Liver (tissue), 9 donors: ENCODE data around the gene BLNK. TPM values are rescaled to one million over a fixed set of nuclear protein-coding genes. Genes with fewer than 3 reads are reported as not detected.

Experiments
- DNase-seq: peaks from one replicate; pipeline ENCODE4 v3.0.0-alpha.2; 2017; ENCODE audit warnings: low spot score
- H3K27ac ChIP-seq, 2 donors: one replicate each; pipeline ENCODE4 v1.7.0; 2013; ENCODE audit warnings: inconsistent platforms in 2 of 2, low read length in 2 of 2, control low read depth in 1 of 2, low read depth in 1 of 2, mild to moderate bottlenecking in 1 of 2
- H3K27me3 ChIP-seq, 4 donors: one replicate each; pipeline versions ENCODE4 v1.6.1 to v1.7.0; 2013; ENCODE audit warnings: low read length in 3 of 4, inconsistent platforms in 1 of 4, mild to moderate bottlenecking in 1 of 4, moderate library complexity in 1 of 4; ENCODE audit not compliant: control insufficient read depth in 4 of 4, insufficient read depth in 4 of 4
- H3K36me3 ChIP-seq, 4 donors: one replicate each; pipeline versions ENCODE4 v1.6.1 to v1.7.0; 2013; ENCODE audit warnings: low read length in 3 of 4, mild to moderate bottlenecking in 3 of 4, low read depth in 1 of 4, moderate library complexity in 1 of 4; ENCODE audit not compliant: control insufficient read depth in 4 of 4, insufficient read depth in 3 of 4
- H3K4me1 ChIP-seq, 4 donors: one replicate each; pipeline versions ENCODE4 v1.6.1 to v1.7.0; 2013; ENCODE audit warnings: low read length in 3 of 4, mild to moderate bottlenecking in 3 of 4, moderate library complexity in 1 of 4; ENCODE audit not compliant: control insufficient read depth in 4 of 4, insufficient read depth in 4 of 4
- H3K4me3 ChIP-seq, 3 donors: one replicate each; pipeline versions ENCODE4 v1.6.1 to v1.7.0; 2013; ENCODE audit warnings: low read length in 3 of 3, control low read depth in 1 of 3, low read depth in 1 of 3, mild to moderate bottlenecking in 1 of 3
- H3K9ac ChIP-seq, 2 donors: one replicate each; pipeline ENCODE4 v1.7.0; 2013; ENCODE audit warnings: low read length in 2 of 2, mild to moderate bottlenecking in 2 of 2, moderate library complexity in 2 of 2, control low read depth in 1 of 2, low read depth in 1 of 2
- H3K9me3 ChIP-seq, 4 donors: one replicate each; pipeline versions ENCODE4 v1.6.1 to v1.7.0; 2013; ENCODE audit warnings: low read length in 3 of 4; ENCODE audit not compliant: control insufficient read depth in 4 of 4
- EGR1 ChIP-seq, 2 donors: IDR thresholded peaks; 2 replicates each; pipeline ENCODE4 v1.6.1; 2016 to 2018; ENCODE audit warnings: antibody characterized with exemption in 2 of 2, low read depth in 2 of 2
- FOXA1 ChIP-seq: IDR thresholded peaks from 2 replicates; pipeline ENCODE4 v1.6.1; 2016; ENCODE audit warnings: antibody characterized with exemption
- FOXA2 ChIP-seq: IDR thresholded peaks from 2 replicates; pipeline ENCODE4 v1.6.1; 2016; ENCODE audit warnings: antibody characterized with exemption
- GABPA ChIP-seq, 2 donors: IDR thresholded peaks in 1 of 2; conservative IDR thresholded peaks in 1 of 2; 2 replicates each; pipeline ENCODE4 v1.6.1; 2016; ENCODE audit warnings: antibody characterized with exemption in 2 of 2, mild to moderate bottlenecking in 1 of 2, moderate library complexity in 1 of 2
- HNF4A ChIP-seq, 2 donors: conservative IDR thresholded peaks; 2 replicates each; pipeline ENCODE4 v1.6.1; 2016; ENCODE audit warnings: antibody characterized with exemption in 2 of 2, mild to moderate bottlenecking in 2 of 2
- HNF4G ChIP-seq: IDR thresholded peaks from 2 replicates; pipeline ENCODE4 v1.6.1; 2016; ENCODE audit warnings: antibody characterized with exemption
- NR2F2 ChIP-seq: IDR thresholded peaks from 2 replicates; pipeline ENCODE4 v1.6.1; 2016; ENCODE audit warnings: antibody characterized with exemption
- RAD21 ChIP-seq, 2 donors: IDR thresholded peaks; 2 replicates each; pipeline ENCODE4 v1.6.1; 2016; ENCODE audit warnings: antibody characterized with exemption in 2 of 2, mild to moderate bottlenecking in 2 of 2
- RXRA ChIP-seq, 2 donors: IDR thresholded peaks; 2 replicates each; pipeline ENCODE4 v1.6.1; 2017 to 2018; ENCODE audit warnings: antibody characterized with exemption in 2 of 2, mild to moderate bottlenecking in 1 of 2
- SP1 ChIP-seq: IDR thresholded peaks from 2 replicates; pipeline ENCODE4 v1.6.1; 2018; ENCODE audit warnings: antibody characterized with exemption, mild to moderate bottlenecking
- TAF1 ChIP-seq: conservative IDR thresholded peaks from 2 replicates; pipeline ENCODE4 v1.6.1; 2016; ENCODE audit warnings: antibody characterized with exemption, mild to moderate bottlenecking
- WGBS: extraction: QIAGEN DNeasy Blood & Tissue Kit; methylation state at CpG from one replicate; pipeline ENCODE4 v1.1.7; 2013; 5-methylcytosine and 5-hydroxymethylcytosine counted together
- polyA plus RNA-seq, 2 donors: library from polyadenylated mRNA; stranded (reverse) in 1 of 2; unstranded in 1 of 2; fragments of 200-250 nt in 1 of 2; fragments of >200 nt in 1 of 2; fragmentation: Nextera tagmentation in 1 of 2; extraction: Ambion mirVana in 1 of 2; gene quantifications; one replicate each; pipeline versions ENCODE4 v1.2.1 to v1.2.3, GENCODE V29; 2013 to 2015
- total RNA-seq, 2 donors: library from RNA; depleted of rRNA; stranded (reverse); fragments of >200 nt; gene quantifications; one replicate each; pipeline ENCODE4 v1.2.3, GENCODE V29; 2014
- TF ChIP-seq, protein P1 (sequence below): IDR thresholded peaks from 2 replicates; pipeline ENCODE4 v1.6.1; 2016; ENCODE audit warnings: antibody characterized with exemption, mild to moderate bottlenecking
- TF ChIP-seq, protein P2 (sequence below): fragments of 150-350 bp; IDR thresholded peaks from 2 replicates; pipeline ENCODE4 v1.5.1; 2017; ENCODE audit warnings: improper control_type of control experiment, low read depth, low read length; ENCODE audit not compliant: missing input control
- TF ChIP-seq, protein P3 (sequence below): IDR thresholded peaks from 2 replicates; pipeline ENCODE4 v1.6.1; 2016; ENCODE audit warnings: antibody characterized with exemption
- TF ChIP-seq, protein P4 (sequence below): IDR thresholded peaks from 2 replicates; pipeline ENCODE4 v1.6.1; 2016; ENCODE audit warnings: antibody characterized with exemption
- TF ChIP-seq, protein P5 (sequence below): IDR thresholded peaks from 2 replicates; pipeline ENCODE4 v1.6.1; 2016; ENCODE audit warnings: antibody characterized with exemption
- donor health status: healthy.
- donor health status: healthy.
- donor health status: healthy.
- donor health status: healthy.
- donor health status: healthy.

BLNK gene
- total and polyA plus RNA-seq, 4 donors: 3.3 to 45.2 (median 14.5) TPM

DNA sequence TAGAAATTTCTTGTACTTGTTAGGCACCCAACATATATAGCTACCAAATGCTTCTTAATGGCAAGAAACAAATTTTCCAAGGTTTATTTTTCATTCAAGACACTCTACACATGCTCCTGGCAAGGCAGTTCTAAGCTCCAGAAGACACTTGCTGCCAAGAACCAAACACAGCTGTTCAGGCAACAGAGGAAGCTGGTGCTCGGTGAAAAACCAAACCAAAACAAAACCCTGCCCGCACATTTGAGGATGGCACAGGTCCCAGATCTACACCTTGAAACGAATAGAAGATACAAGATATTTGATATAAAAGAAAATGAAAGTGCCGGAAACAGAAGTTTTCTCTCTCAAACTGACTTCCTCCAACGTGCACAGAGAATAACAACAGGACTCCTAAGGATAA lies 28.0 kb upstream of the BLNK start:
- 51% methylated on average over 5 of the region's 5 CpGs for WGBS
- no peak for TF ChIP-seq SP1
- TF ChIP-seq, protein P1, sequence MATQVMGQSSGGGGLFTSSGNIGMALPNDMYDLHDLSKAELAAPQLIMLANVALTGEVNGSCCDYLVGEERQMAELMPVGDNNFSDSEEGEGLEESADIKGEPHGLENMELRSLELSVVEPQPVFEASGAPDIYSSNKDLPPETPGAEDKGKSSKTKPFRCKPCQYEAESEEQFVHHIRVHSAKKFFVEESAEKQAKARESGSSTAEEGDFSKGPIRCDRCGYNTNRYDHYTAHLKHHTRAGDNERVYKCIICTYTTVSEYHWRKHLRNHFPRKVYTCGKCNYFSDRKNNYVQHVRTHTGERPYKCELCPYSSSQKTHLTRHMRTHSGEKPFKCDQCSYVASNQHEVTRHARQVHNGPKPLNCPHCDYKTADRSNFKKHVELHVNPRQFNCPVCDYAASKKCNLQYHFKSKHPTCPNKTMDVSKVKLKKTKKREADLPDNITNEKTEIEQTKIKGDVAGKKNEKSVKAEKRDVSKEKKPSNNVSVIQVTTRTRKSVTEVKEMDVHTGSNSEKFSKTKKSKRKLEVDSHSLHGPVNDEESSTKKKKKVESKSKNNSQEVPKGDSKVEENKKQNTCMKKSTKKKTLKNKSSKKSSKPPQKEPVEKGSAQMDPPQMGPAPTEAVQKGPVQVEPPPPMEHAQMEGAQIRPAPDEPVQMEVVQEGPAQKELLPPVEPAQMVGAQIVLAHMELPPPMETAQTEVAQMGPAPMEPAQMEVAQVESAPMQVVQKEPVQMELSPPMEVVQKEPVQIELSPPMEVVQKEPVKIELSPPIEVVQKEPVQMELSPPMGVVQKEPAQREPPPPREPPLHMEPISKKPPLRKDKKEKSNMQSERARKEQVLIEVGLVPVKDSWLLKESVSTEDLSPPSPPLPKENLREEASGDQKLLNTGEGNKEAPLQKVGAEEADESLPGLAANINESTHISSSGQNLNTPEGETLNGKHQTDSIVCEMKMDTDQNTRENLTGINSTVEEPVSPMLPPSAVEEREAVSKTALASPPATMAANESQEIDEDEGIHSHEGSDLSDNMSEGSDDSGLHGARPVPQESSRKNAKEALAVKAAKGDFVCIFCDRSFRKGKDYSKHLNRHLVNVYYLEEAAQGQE: no peak
- TF ChIP-seq, protein P2, sequence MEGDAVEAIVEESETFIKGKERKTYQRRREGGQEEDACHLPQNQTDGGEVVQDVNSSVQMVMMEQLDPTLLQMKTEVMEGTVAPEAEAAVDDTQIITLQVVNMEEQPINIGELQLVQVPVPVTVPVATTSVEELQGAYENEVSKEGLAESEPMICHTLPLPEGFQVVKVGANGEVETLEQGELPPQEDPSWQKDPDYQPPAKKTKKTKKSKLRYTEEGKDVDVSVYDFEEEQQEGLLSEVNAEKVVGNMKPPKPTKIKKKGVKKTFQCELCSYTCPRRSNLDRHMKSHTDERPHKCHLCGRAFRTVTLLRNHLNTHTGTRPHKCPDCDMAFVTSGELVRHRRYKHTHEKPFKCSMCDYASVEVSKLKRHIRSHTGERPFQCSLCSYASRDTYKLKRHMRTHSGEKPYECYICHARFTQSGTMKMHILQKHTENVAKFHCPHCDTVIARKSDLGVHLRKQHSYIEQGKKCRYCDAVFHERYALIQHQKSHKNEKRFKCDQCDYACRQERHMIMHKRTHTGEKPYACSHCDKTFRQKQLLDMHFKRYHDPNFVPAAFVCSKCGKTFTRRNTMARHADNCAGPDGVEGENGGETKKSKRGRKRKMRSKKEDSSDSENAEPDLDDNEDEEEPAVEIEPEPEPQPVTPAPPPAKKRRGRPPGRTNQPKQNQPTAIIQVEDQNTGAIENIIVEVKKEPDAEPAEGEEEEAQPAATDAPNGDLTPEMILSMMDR: no peak
- TF ChIP-seq HNF4A (conservative IDR thresholded peaks at IDR 0.05): no peak
- no peak for TF ChIP-seq HNF4G
- TF ChIP-seq, protein P3, sequence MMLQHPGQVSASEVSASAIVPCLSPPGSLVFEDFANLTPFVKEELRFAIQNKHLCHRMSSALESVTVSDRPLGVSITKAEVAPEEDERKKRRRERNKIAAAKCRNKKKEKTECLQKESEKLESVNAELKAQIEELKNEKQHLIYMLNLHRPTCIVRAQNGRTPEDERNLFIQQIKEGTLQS: no peak
- no peak for TF ChIP-seq RAD21 (IDR thresholded peaks at IDR 0.05)
- no peak for TF ChIP-seq GABPA (IDR thresholded peaks at IDR 0.05 in 1 of 2, conservative IDR thresholded peaks at IDR 0.05 in 1 of 2)
- no peak for TF ChIP-seq TAF1
- no peak for TF ChIP-seq NR2F2
- TF ChIP-seq, protein P4, sequence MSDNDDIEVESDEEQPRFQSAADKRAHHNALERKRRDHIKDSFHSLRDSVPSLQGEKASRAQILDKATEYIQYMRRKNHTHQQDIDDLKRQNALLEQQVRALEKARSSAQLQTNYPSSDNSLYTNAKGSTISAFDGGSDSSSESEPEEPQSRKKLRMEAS: no peak
- no peak for TF ChIP-seq EGR1 (IDR thresholded peaks at IDR 0.05; ENCODE audit: low read depth in 2 of 2)

DNA sequence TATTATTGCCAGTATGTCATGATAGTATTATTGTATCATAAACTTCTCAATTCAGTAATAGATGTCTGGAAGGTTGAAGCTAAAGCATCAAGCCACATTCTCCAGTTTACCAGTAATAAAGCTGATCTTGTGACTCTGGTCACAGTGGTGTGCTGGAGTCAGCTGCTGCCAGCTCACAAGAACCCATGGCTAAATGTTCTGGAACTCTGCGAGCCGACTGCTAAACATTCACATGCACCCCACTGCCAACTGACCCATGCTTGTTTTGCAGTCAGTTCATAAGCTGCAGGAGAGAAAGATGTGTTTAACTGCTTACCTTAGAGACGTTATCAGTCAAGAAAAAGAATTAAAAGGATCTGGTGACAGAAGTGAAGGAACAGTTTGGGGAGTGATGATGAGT lies 27.0 kb upstream of the BLNK start:
- Histone ChIP-seq H3K4me1 (peaks cover 0 to 4% (median 2%) of the 10 kb centered on the region in 4 donors), H3K36me3 (no peaks in the 10 kb centered on the region), H3K9ac (no peak overlapping the region), H3K4me3 (no peak overlapping the region), H3K27me3 (no peaks in the 10 kb centered on the region), H3K27ac (no peak overlapping the region), H3K9me3 (no peaks in the 10 kb centered on the region)
- TF ChIP-seq, protein P1: no peak
- TF ChIP-seq EGR1 (IDR thresholded peaks at IDR 0.05; ENCODE audit: low read depth in 2 of 2) (no peak), TAF1 (no peak), FOXA2 (no peak), RXRA (IDR thresholded peaks at IDR 0.05) (no peak), FOXA1 (no peak)
- TF ChIP-seq, protein P5, sequence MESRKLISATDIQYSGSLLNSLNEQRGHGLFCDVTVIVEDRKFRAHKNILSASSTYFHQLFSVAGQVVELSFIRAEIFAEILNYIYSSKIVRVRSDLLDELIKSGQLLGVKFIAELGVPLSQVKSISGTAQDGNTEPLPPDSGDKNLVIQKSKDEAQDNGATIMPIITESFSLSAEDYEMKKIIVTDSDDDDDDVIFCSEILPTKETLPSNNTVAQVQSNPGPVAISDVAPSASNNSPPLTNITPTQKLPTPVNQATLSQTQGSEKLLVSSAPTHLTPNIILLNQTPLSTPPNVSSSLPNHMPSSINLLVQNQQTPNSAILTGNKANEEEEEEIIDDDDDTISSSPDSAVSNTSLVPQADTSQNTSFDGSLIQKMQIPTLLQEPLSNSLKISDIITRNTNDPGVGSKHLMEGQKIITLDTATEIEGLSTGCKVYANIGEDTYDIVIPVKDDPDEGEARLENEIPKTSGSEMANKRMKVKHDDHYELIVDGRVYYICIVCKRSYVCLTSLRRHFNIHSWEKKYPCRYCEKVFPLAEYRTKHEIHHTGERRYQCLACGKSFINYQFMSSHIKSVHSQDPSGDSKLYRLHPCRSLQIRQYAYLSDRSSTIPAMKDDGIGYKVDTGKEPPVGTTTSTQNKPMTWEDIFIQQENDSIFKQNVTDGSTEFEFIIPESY: no peak
- WGBS: 87% methylated on average over 3 of the region's 3 CpGs
- no peak for DNase-seq

More for the DNA sequence above, 28.0 kb upstream of the BLNK start:
- Histone ChIP-seq H3K36me3 (no peaks in the 10 kb centered on the region), H3K4me3 (no peak overlapping the region), H3K9ac (no peak overlapping the region), H3K27ac (no peak overlapping the region), H3K9me3 (no peaks in the 10 kb centered on the region), H3K4me1 (no peaks in the 10 kb centered on the region), H3K27me3 (no peaks in the 10 kb centered on the region)
- no peak for DNase-seq
